ENCODE measurements around the gene RUNX1. TPM values are rescaled to one million over a fixed set of nuclear protein-coding genes. Genes with fewer than 3 reads are reported as not detected.

RUNX1 gene
- total RNA-seq, 1 donor from 2014 or later: 18.7 TPM

DNA sequence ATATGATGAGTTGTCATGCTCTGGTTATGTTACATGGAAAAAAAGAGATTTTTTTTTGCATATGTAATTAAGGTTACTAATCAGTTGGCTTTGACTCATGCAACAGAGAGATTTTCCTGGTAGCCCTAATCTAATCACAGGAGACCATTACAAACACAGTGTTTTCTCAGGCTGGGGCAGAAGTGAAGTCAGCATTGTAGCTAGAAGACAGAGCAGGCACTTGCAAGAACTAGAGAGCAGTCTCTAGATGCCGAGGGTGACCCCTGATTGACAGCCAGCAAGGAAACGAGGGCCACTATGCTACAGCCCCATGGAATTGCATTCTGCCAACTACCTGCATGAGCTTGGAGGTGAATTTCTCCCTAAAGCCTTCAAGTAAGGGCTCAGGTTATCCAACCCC, 151.3 kb downstream of the RUNX1 start:
- Mint-ChIP-seq H3K36me3 (ENCODE audit: low read depth, unreplicated experiment) (no peaks in the 10 kb centered on the region), H3K27ac (ENCODE audit: unreplicated experiment) (no peak overlapping the region), H3K27me3 (ENCODE audit: unreplicated experiment) (peaks cover 4% of the 10 kb centered on the region), H3K9me3 (ENCODE audit: unreplicated experiment) (peaks cover 6% of the 10 kb centered on the region), H3K4me1 (ENCODE audit: unreplicated experiment) (no peaks in the 10 kb centered on the region), H3K4me3 (ENCODE audit: unreplicated experiment) (no peak overlapping the region)
- TF ChIP-seq, protein P1, sequence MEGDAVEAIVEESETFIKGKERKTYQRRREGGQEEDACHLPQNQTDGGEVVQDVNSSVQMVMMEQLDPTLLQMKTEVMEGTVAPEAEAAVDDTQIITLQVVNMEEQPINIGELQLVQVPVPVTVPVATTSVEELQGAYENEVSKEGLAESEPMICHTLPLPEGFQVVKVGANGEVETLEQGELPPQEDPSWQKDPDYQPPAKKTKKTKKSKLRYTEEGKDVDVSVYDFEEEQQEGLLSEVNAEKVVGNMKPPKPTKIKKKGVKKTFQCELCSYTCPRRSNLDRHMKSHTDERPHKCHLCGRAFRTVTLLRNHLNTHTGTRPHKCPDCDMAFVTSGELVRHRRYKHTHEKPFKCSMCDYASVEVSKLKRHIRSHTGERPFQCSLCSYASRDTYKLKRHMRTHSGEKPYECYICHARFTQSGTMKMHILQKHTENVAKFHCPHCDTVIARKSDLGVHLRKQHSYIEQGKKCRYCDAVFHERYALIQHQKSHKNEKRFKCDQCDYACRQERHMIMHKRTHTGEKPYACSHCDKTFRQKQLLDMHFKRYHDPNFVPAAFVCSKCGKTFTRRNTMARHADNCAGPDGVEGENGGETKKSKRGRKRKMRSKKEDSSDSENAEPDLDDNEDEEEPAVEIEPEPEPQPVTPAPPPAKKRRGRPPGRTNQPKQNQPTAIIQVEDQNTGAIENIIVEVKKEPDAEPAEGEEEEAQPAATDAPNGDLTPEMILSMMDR (IDR thresholded peaks at IDR 0.05; ENCODE audit: unreplicated experiment): no peak
- DNase-seq (ENCODE audit: low spot score): no peak

DNA sequence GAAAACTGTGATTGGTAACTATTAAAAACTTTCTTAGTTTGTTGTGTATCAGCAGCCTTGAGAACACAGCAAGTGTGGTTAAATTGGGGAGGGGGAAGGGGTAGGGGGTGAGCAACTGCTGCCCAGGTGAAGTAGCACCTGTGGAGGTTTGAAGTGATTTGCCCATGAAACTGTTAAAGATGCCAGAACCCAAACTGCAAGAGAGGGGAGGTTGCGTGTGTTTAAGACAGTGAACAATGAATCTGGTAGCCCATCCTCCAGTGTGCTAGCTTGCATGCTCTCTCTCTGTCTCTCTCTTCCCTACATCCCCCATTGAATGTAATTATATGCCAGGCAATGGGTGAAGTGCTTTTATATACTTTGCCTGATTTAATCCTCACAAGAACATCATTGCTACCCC, 154.7 kb downstream of the RUNX1 start:
- Mint-ChIP-seq H3K36me3 (ENCODE audit: low read depth, unreplicated experiment) (no peaks in the 10 kb centered on the region), H3K4me1 (ENCODE audit: unreplicated experiment) (peaks cover 9% of the 10 kb centered on the region), H3K9me3 (ENCODE audit: unreplicated experiment) (peaks cover 6% of the 10 kb centered on the region), H3K27me3 (ENCODE audit: unreplicated experiment) (peaks cover 4% of the 10 kb centered on the region), H3K27ac (ENCODE audit: unreplicated experiment) (no peak overlapping the region), H3K4me3 (ENCODE audit: unreplicated experiment) (no peak overlapping the region)
- DNase-seq (ENCODE audit: low spot score): no peak
- TF ChIP-seq, protein P1 (IDR thresholded peaks at IDR 0.05; ENCODE audit: unreplicated experiment): no peak

DNA sequence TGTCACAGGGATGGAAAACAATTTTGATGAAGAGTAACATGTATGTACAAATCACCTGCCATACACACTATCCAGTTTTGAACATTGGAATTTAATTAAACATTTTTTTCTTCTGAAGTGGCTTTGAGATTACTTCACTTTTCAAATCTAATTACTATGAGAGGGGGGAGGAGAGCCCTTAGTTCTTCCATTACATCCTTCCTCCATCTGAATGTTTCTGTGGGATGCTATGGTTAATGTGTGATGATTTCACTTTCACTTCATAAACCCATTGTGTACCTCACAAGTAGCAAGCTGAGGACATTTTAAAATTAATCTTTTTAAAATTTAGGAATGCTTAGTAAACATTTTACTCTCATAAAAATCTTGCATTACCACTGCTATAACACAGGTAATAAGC, 156.9 kb downstream of the RUNX1 start:
- Mint-ChIP-seq H3K4me3 (ENCODE audit: unreplicated experiment) (no peak overlapping the region), H3K27ac (ENCODE audit: unreplicated experiment) (no peak overlapping the region), H3K36me3 (ENCODE audit: low read depth, unreplicated experiment) (no peaks in the 10 kb centered on the region), H3K4me1 (ENCODE audit: unreplicated experiment) (peaks cover 17% of the 10 kb centered on the region), H3K9me3 (ENCODE audit: unreplicated experiment) (peaks cover 6% of the 10 kb centered on the region), H3K27me3 (ENCODE audit: unreplicated experiment) (peaks cover 9% of the 10 kb centered on the region)
- DNase-seq (ENCODE audit: low spot score): no peak
- TF ChIP-seq, protein P1 (IDR thresholded peaks at IDR 0.05; ENCODE audit: unreplicated experiment): no peak

DNA sequence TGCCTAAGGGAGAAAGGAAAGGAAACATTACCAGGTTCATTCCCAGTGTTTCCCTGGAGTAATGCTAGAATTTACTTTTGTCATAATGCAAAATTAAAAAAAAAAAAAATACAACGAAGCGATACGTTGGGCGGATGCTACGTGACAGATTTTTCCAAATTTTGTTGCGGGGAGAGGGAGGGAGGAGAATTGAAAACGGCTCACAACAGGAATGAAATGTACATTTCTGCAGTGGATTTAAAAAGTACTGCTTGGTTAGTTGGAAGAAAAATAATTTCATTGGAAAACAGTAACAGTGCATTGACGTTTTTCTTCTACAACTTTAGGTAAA, 157.5 kb downstream of the RUNX1 start:
- H3K4me3 Mint-ChIP-seq (ENCODE audit: unreplicated experiment): peak overlapping the region; percentile 33
- no peak overlapping the region for H3K27ac Mint-ChIP-seq (ENCODE audit: unreplicated experiment)

DNA sequence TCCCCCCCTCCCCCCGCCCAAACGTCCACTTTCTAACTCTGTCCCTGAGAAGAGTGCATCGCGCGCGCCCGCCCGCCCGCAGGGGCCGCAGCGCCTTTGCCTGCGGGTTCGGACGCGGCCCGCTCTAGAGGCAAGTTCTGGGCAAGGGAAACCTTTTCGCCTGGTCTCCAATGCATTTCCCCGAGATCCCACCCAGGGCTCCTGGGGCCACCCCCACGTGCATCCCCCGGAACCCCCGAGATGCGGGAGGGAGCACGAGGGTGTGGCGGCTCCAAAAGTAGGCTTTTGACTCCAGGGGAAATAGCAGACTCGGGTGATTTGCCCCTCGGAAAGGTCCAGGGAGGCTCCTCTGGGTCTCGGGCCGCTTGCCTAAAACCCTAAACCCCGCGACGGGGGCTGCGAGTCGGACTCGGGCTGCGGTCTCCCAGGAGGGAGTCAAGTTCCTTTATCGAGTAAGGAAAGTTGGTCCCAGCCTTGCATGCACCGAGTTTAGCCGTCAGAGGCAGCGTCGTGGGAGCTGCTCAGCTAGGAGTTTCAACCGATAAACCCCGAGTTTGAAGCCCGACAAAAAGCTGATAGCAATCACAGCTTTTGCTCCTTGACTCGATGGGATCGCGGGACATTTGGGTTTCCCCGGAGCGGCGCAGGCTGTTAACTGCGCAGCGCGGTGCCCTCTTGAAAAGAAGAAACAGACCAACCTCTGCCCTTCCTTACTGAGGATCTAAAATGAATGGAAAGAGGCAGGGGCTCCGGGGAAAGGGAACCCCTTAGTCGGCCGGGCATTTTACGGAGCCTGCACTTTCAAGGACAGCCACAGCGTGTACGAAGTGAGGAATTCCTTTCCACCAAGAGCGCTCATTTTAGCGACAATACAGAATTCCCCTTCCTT, 158.1 kb downstream of the RUNX1 start:
- no peaks in the 10 kb centered on the region for H3K36me3 Mint-ChIP-seq (ENCODE audit: low read depth, unreplicated experiment)
- DNase-seq (ENCODE audit: low spot score): peak; percentile 45
- peak overlapping the region; percentile 73 for H3K4me3 Mint-ChIP-seq (ENCODE audit: unreplicated experiment)
- peaks cover 20% of the 10 kb centered on the region for H3K4me1 Mint-ChIP-seq (ENCODE audit: unreplicated experiment)
- H3K27me3 Mint-ChIP-seq (ENCODE audit: unreplicated experiment): peaks cover 9% of the 10 kb centered on the region
- no peaks in the 10 kb centered on the region for H3K9me3 Mint-ChIP-seq (ENCODE audit: unreplicated experiment)
- TF ChIP-seq, protein P1 (IDR thresholded peaks at IDR 0.05; ENCODE audit: unreplicated experiment): no peak
- H3K27ac Mint-ChIP-seq (ENCODE audit: unreplicated experiment): no peak overlapping the region

More for the DNA sequence above, 157.5 kb downstream of the RUNX1 start:
- TF ChIP-seq, protein P1 (IDR thresholded peaks at IDR 0.05; ENCODE audit: unreplicated experiment): no peak
- no peaks in the 10 kb centered on the region for H3K36me3 Mint-ChIP-seq (ENCODE audit: low read depth, unreplicated experiment)
- peaks cover 1% of the 10 kb centered on the region for H3K9me3 Mint-ChIP-seq (ENCODE audit: unreplicated experiment)
- peaks cover 17% of the 10 kb centered on the region for H3K4me1 Mint-ChIP-seq (ENCODE audit: unreplicated experiment)
- no peak for DNase-seq (ENCODE audit: low spot score)
- H3K27me3 Mint-ChIP-seq (ENCODE audit: unreplicated experiment): peaks cover 9% of the 10 kb centered on the region
